Stimulated activated CD8-positive, alpha-beta memory T cell treated with anti-CD3 and anti-CD28 coated beads, Interleukin-15, amount 100 ng/mL, for 24 hours (primary cell): Measurements from ENCODE around the gene ACKR2.
"Not testable (repeated sequence)": the region's sequence is repeated elsewhere in the genome, so short reads cannot be mapped to it uniquely, and the experiment has no call there.

Experiments used
- DNase-seq: peaks from one replicate; pipeline ENCODE4 v3.0.0-alpha.2; 2020; ENCODE audit warnings: low read depth

Gene ACKR2

GRCh38 chr3:42855547-42856380 is 46.5 kb downstream of the ACKR2 start:
- DNase-seq = no peak

- no peak for DNase-seq
Measured at GRCh38 chr3:42856544-42856943, 47.3 kb downstream of the ACKR2 start.

GRCh38 chr3:42864321-42864950 is 55.2 kb downstream of the ACKR2 start:
- DNase-seq = no peak

GRCh38 chr3:42865256-42865655 is 56.0 kb downstream of the ACKR2 start:
- DNase-seq = no peak

- no peak for DNase-seq
Measured at GRCh38 chr3:42867138-42867537, 57.9 kb downstream of the ACKR2 start.

GRCh38 chr3:42868841-42869240 is 59.6 kb downstream of the ACKR2 start:
- DNase-seq = no peak

GRCh38 chr3:42871592-42872196 is 62.4 kb downstream of the ACKR2 start:
- no peak for DNase-seq

- no peak for DNase-seq
Measured at GRCh38 chr3:42872718-42873117, 63.5 kb downstream of the ACKR2 start.

GRCh38 chr3:42873221-42873982 is 64.2 kb downstream of the ACKR2 start:
- no peak for DNase-seq

- DNase-seq = no peak
Measured at GRCh38 chr3:42874749-42875148, 65.5 kb downstream of the ACKR2 start.

GRCh38 chr3:42875325-42876151 is 66.3 kb downstream of the ACKR2 start, which contains the start of gene CYP8B1:
Gene CYP8B1 (minus strand): TSS chr3:42875879. CDS start chr3:42875816, 63 bp downstream.
- no peak for DNase-seq

- no peak for DNase-seq
Measured at GRCh38 chr3:42876401-42876800, 67.2 kb downstream of the ACKR2 start.

- no peak for DNase-seq
Measured at GRCh38 chr3:42876940-42877720, 67.9 kb downstream of the ACKR2 start.

- DNase-seq = no peak
Measured at GRCh38 chr3:42877881-42878280, 68.6 kb downstream of the ACKR2 start.

- DNase-seq = no peak
Measured at GRCh38 chr3:42880183-42880582, 70.9 kb downstream of the ACKR2 start.

GRCh38 chr3:42880601-42881451 is 71.6 kb downstream of the ACKR2 start:
- peak; percentile 64 for DNase-seq

- not testable (repeated sequence) for DNase-seq
Measured at GRCh38 chr3:42883251-42883930, 74.1 kb downstream of the ACKR2 start.

- DNase-seq = no peak
Measured at GRCh38 chr3:42884324-42884723, 75.1 kb downstream of the ACKR2 start.

GRCh38 chr3:42886294-42886822 is 77.1 kb downstream of the ACKR2 start:
- no peak for DNase-seq
